DMS79 treated with DMSO at 0.1 percent for 48 hours (cell line): ENCODE measurements around the gene OGFOD3.
"Not testable (repeated sequence)": the region's sequence is repeated elsewhere in the genome, so short reads cannot be mapped to it uniquely, and the experiment has no call there.

Experiments
- DNase-seq: peaks from one replicate; lab custom pipeline; 2025; lab: John Stamatoyannopoulos, UW

The OGFOD3 gene, protein sequence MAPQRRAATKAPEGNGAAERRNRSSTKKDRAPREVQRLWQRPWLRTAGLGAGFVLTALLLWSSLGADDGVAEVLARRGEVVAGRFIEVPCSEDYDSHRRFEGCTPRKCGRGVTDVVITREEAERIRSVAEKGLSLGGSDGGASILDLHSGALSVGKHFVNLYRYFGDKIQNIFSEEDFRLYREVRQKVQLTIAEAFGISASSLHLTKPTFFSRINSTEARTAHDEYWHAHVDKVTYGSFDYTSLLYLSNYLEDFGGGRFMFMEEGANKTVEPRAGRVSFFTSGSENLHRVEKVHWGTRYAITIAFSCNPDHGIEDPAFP

DNA sequence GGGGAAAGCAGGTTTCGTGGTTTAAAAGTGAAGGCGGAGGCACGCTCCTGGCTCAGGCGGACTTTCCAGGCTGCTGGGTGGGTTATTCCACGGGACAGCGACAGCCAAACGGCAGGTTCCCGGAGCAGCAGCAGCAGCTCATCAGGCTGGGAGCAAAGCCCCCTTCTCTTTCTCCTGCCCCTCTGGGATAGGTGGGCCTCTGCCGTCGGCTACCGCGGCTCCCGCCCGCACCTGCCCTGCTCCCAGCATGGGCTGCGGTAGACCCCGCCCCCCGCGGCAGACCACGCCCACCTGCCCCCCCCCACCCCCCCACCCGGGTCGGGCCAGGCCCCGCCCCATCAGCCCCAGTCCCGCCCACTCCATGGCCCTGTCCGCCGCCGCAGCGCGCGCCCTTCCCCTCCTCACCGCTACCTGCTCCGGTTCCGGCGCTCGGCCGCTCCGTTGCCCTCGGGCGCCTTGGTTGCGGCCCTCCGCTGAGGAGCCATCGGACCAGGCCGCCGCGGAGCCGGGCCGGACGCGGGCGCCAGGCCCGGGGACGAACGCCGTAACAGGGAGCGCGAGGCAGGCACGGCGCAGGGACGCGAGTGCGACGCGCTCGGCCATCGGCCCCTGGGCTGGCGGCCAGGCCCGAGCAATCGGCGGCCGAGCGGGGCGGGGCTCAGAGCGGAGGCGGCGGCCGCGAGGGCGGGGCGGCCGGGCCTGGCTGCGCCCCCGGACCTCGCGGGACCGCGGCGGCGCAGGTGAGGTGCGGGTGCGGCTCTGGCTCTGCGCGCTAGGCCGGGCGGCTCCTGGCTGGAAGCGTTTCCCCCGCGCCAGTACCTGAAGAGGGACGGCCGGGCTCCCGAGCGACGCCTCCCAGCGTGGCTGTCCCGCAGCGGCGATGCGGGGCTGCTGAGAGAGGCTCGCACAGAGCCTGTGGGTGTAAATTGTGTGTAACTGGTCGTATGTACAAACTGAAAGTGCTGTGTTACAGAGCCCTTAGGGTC is at the start of gene OGFOD3, which contains the start of gene HEXD:
TSS of gene OGFOD3 (minus strand) at position 586 of the 986 bp plus-strand sequence. CDS start at position 485, 101 bp downstream.
TSS of gene HEXD (plus strand) at position 347 of the 986 bp plus-strand sequence. CDS start 1,453 bp downstream, outside the sequence.
- peak; percentile 56 for DNase-seq

DNA sequence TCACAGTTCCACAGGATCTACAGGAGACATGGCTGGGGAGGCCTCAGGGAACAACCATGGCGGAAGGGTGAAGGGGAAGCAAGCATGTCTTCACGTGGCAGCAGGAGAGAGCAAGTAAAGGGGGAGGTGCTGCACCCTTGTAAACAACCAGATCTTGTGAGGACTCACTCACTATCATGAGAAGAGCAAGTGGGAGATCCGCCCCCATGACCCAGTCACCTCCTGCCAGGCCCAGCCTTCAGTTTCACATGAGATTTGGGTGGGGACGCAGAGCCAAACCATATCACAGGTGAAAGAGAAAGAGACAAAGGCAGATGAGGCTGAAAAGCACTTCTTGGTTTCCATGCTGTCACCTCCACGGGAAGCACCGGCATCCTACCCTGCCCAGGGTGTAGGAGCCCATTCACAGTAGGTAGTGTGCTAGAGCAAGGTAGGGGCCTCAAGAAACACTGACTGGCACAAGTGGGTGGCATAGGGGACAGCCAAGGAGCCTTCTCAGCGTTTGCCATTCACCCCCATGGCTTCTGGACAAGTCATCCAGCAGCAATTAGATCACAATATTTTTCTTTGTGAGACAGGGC is 46.7 kb upstream of the OGFOD3 start:
- no peak for DNase-seq

DNA sequence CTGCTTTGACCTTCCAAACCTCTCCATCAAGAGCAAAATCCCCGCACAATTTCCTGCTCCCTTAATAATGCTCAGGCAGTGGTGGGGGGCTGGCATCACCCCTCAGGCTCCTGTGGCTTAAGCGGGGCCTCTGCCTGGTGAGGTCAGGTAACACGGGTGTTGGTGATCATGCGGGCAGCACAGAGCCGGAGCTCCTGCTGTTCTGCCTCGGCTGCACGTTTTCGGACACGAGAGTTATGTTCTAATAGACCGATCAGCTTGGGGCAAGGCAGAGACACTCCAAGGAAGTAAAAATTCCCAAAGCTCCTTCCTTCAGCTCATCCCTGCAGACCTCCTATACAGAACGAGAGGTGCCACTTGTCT is 46.2 kb upstream of the OGFOD3 start:
- no peak for DNase-seq

DNA sequence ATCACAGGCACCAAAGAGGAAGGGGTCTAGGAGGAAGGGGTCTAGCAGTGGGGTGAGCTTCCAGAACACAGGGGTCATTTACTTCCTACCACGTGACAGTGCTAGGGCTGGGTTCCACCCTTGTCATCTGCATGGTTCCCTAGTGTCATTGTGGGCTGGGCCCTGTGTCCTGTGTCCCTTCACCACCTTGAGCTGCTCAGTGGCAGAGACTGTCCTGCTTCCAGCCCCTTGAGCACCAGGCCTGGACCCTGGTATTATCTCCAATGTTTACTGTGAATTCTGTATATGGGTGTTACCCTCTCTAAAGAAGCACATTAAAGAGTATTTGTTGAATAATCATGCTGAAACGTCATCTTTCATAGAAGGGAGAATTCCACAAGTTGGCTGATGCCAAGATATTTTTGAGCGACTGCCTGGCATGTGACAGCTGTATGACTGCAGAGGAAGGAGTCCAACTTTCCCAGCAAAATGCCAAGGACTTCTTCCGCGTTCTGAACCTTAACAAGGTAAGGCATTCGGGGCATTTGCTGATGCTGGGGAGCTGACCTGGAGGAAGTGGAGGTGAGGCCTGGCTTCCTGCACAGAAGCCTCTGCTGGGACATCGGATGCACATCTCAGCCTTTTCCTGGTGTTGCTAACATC is 45.7 kb upstream of the OGFOD3 start:
- DNase-seq: no peak

DNA sequence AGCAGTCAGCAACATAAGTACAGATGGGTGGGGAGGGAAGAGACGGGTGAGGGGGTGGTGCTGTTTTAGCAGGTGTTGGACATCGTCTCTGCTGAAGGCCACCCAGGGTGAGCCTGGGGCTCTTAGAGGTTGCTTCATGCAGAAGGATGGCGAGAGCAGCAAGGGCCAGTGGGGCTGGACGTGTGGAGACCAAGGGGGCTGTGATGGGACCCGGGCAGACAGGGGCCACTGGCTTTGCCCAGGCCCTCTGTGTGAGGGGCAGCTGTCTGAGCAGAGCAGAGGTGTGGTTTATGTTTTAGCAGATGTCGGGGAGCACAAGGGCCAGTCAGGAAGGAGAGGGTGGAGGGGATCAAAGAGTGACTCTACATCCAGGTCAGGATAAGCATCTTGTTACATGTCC is 45.0 kb upstream of the OGFOD3 start:
- no peak for DNase-seq

DNA sequence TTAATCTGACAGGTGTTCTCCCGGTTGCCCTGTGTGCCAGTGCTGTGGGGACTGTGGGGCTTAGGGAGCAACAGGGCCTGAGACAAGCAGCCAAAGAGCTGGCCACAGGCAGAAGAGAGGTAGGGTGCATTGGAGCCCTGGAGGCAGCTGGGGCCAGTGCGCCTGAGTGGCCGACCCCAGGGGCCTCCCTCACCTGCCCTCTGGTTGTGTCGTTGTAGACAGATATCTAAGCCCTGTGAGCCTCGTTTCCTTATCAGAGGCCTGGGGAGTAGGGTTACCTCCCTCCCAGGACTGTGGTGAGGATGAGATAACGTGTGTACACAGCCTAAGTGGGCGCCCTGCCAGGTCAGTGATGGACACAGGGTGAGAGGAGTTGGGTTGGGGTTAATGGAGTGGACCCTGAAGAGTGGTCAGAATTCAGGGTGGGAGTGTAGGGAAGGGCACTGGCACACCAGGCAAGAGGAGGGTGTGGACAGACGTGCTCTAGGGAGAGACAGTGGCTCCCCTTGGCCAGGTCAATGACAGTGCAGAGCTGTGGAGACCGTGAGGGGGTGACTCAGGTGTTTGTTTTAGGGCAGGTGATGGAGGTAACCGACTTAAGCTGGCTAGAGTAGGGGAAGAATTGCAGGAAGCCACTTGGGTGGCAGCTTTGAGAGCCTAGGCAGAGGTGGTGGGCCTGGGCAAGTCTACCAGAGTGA is 43.6 kb upstream of the OGFOD3 start:
- no peak for DNase-seq

DNA sequence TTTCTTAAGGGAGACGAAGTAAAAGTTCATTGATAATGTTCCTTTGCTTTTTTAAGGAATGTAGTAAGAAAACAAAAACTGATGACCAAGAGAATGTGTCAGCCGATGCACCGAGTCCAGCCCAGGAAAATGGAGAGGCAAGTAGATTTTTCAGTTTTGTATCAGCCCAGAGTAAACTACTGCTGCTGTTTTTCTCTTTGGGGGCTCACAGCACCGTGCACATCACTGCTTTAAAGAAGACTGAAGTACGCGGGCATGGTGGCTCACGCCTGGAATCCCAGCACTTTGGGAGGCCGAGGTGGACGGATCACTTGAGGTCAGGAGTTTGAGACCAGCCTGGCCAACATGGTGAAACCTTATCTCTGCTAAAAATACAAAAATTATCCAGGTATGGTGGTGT is 41.5 kb upstream of the OGFOD3 start:
- DNase-seq: not testable (repeated sequence)

DNA sequence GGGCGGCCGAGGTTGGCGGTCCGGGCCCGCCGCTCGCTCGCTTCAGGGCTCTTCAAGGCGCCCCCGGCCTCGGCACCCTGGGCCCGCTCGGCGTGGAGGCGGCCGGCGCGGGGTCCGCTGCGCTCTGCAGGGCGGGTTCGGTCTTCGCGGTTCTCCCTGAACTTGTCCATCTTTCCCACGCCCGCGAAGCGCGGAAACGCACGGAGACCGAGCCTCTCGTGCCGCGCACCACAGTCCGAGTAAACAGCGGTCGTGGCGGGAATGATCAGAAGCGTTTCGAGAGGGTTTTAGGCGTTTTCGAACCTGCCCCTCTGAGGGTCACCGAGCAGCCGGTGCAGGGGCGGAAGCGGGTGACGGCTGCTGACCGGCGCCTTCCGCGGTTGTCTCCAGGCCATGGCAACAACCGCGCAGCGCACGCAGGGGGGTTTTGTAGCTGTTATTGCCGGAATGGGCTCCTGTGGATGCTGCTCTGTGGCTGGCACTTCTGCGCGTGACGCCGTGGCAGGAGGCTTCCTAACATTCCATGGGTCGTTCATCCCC is 40.6 kb upstream of the OGFOD3 start:
- DNase-seq: no peak

DNA sequence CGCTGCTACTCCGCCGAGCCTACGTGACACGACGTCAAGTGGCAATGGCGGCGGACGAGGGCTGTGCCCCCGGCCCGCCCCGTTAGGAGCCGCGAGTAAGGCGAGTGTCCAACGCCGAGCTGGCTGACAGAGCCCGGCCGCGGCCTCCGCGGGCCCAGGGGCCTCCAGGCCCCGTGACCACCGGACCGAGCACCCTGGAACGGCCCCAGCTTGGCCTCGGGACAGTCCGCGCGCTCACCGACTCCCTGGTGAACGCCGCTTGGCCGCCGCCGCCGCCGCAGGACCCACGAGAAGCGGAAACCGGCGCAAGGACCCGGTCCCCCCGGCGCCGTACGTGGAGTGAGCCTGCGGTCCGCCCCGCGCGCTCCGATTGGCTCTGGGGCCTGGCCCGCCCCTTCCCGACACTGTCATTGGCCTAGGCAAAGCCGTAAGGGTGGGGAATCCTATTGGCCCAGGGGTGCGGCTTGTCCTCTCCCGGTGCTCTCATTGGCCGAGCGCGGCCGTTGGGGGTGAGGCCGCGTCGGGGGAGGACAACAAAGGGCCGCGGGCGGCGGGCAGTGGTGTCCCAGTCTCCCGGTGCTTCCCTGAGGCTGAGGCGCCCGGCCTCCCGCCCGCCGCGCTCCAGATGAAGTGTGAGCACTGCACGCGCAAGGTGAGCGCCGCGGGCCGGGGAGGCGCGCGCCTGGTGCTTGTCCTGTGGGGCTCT is 39.9 kb upstream of the OGFOD3 start, which contains the start of gene NARF:
TSS of gene NARF (plus strand) at position 563 of the 706 bp plus-strand sequence. CDS start at position 626, 63 bp downstream.
- peak; percentile 84 for DNase-seq

DNA sequence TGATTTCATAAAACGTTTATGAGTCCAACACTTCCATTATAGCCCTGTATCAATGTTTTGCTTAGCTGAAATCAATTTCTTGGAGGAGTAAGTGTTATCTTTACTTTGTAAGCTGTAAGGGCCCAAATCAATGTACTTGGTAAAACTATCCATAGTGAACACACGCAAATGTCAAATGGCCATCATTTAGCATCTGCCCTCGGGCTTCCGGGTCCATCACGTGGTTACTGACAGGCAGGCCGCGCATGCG is 39.5 kb upstream of the OGFOD3 start:
- DNase-seq: peak; percentile 70

DNA sequence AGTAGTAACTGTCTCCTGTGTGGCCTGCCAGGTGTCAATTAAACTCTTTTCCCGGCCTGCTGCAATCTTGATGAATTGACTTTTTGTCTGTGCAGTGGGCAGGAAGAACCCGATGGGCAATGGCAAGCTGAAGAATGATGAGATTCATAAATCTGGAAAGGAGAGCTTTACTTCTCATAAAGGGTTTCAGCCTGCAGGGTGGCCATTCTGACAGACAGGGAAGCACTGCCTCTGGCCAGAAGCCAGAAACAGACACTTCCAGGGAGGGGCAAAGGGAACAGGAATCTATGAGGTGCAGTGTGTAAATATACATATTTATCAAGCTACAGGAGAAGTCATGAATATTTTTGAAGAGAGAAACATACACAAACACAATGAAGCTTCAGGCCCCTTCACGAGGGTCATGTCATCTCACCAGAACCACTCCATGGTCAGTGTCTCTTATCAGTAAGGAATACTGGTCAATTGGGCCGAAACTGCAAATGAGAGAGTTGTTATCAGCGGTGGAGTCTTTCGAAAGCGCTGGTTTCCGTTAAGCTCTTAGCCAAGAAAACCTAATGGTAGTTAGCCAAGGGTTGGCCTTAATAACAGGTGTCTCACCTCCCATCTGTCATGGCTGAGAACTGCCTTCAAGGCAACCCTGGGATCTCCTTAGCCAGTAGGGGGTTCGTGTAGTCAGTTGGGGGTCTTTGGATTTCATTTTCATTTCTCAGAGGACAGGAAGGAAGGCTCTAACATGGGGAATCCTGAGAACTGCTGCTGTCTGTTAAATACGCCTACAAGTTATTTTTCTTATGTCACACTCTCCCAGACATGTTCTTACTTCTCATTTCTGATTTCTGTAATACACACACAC is 38.9 kb upstream of the OGFOD3 start:
- DNase-seq: no peak

DNA sequence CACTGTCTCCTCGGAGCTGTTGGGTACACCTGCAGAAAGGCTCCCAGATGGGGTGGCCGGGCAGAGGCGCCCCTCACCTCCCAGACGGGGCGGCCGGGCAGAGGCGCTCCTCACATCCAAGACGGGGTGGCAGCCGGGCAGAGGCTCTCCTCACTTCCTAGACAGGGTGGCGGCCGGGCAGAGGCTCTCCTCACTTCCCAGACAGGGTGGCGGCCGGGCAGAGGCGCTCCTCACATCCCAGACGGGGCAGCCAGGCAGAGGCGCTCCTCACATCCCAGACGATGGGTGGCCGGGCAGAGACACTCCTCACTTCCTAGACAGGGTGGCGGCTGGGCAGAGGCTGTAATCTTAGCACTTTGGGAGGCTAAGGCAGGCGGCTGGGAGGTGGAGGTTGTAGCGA is 35.3 kb upstream of the OGFOD3 start:
- DNase-seq: not testable (repeated sequence)

DNA sequence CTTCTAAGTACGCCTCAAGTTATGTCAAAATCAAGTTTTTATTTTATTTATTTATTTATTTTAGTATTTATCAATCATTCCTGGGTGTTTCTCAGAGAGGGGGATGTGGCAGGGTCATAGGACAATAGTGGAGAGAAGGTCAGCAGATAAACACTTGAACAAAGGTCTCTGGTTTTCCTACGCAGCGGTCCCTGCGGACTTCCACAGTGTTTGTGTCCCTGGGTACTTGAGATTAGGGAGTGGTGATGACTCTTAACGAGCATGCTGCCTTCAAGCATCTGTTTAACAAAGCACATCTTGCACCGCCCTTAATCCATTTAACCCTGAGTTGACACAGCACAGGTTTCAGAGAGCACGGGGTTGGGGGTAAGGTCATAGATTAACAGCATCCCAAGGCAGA is 34.8 kb upstream of the OGFOD3 start:
- not testable (repeated sequence) for DNase-seq

DNA sequence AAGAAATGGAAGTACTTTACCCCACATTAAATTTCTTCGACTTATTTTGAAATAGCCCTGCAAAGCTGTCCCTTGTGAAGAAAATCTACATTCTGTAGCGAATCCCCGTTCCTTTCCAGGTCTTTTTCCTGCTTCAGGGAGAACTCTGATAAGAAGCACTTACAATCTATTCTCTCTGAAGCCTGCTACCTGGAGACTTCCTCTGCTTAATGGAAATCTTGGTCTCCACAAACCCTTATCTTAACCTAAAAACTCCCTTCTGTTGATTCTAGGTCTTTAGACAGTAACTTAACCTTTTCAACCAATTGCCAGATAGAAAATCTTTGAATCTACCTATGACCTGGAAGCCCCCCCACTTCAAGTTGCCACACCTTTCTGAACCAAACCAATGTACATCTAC is 33.8 kb upstream of the OGFOD3 start:
- DNase-seq: no peak

DNA sequence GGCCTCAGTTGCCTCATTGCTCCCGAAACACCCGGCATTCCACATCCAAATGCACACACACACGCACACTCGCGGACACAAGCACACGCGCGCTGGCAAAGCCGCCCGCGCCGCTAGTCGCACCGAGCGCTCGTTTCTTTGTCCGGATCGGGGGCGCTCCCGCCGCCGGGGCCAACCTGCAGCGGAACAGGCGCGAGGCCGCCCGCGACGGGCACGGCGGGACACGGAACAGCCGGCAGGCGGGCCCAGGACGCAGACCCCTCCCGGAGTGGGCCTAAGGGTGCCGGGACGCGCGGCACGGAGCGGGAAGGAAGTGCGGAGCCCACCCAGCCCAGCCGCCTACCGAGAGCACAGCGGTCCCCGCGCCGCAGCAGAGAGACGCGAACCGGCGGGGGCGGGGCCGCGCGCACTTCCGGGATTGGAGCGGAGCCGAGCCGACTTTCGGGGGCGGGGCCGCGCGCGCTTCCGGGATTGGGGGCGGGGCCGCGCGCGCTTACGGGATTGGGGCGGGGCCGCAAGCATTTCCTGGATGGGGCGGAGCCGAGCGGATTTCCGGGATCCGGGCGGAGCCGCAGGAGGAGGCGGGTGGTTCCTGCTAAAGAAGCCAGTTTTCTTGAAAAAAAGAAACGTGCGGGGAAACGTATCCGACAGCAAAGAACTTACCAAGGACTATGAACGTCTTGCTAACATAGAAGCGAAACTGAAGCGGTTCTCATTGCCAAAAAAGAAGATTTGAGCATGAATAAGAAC is 32.1 kb upstream of the OGFOD3 start, which contains the start of gene CYBC1:
TSS of gene CYBC1 (minus strand) at position 396 of the 750 bp plus-strand sequence. CDS start 1,498 bp downstream, outside the sequence.
- DNase-seq: peak; percentile 67

DNA sequence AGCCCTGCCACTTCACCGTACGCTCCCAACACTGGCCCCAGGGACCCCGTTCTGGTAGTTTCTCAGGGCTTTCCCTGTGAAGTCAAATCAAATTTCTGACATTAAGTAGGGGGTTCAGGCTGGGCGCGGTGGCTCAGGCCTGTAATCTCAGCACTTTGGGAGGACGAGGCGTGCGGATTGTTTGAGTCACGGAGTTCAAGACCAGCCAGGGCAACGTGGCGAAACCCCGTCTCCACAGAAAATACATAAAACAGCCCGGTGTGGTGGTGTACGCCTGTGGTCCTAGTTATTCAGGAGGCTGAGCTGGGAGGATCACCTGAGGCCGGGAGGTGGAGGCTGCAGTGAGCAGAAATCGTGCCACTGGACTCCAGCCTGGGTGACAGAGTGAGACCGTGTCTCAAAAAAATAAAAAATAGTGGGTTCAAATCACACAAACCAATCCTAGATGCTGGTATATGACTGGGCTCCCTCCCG is 31.5 kb upstream of the OGFOD3 start:
- DNase-seq: no peak

DNA sequence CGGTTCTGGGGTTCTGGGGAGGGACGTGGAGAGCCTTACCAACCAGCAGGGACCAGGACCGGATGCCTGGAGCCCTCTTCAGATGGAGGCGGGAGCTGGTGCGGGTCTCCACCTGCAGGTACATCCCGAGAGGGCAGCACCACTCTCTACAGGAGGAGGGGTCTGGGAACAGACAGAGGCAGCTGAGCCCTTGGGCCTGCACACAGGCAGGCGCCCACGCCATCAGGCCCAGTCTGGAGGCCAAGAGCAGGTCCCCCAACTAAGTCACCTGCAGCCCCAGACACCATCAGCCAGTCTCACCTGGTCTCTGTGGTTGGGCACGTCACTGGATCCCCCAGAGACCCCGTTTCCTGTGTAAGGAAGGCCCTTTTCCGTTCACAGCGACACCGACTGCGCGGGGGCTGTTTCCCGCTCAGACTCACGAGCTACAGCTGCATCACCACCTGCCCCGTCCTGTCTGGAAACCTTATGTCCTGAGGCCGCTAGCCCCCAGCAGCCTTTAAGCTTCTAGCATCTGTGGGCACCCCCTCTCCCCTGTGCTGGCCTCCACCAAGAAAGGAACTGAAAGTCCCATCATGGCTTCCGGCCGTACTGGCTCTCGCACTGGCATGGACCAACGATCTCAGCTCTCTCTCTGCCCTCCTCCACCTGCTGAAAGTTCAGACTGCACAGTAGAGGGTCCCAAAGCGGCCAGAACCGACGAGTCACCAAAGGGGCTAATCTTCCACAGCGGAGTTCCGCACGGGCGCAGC is 30.9 kb upstream of the OGFOD3 start:
- peak; percentile 47 for DNase-seq

DNA sequence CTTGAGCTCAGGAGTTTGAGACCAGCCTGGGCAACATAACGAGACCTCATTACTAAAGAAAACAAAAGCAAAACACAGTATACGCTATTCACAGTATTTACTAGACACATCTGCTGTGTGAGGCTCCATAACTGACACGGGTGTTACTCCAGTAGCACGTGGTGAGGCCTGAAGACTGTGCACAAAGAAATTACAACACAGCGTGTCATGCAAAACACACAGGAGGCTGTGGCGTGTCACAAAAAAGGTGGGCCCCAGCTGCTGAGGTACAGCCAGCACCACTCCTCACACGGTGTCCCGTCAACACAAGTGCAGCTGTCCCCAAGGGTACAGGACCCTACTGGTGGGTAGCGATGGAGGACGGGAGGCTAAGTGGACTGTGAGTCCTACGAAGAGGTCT is 29.5 kb upstream of the OGFOD3 start:
- no peak for DNase-seq
